K562 (cell line): ENCODE results near the gene CD22. TPM values are rescaled to one million over a fixed set of nuclear protein-coding genes. Genes with fewer than 3 reads are reported as not detected.

Experiments used
- ATF7 ChIP-seq: fragments of 450-650 bp; IDR thresholded peaks from 2 replicates; pipeline ENCODE4 v1.7.1; 2014; ENCODE audit warnings: mild to moderate bottlenecking, moderate library complexity
- BMI1 ChIP-seq: fragments of 150-350 bp; IDR thresholded peaks from 2 replicates; pipeline ENCODE4 v1.6.1; 2014; ENCODE audit warnings: low read length
- EZH2 ChIP-seq: IDR thresholded peaks from 2 replicates; pipeline ENCODE4 v1.6.1; 2012; ENCODE audit warnings: low read depth, mild to moderate bottlenecking, inconsistent platforms, low read length, borderline replicate concordance
- MIER1 ChIP-seq: fragments of 450-650 bp; IDR thresholded peaks from 2 replicates; pipeline ENCODE4 v1.6.1; 2016; ENCODE audit warnings: antibody characterized with exemption, mild to moderate bottlenecking, low read depth
- SAP30 ChIP-seq: fragments of 200-600 bp; sonication (generic); IDR thresholded peaks from 2 replicates; pipeline ENCODE4 v1.6.1; 2012; ENCODE audit warnings: borderline replicate concordance, low read depth, mild to moderate bottlenecking, moderate library complexity, low read length, control low read depth, inconsistent platforms; ENCODE audit not compliant: insufficient read depth, poor library complexity, severe bottlenecking
- SIN3B ChIP-seq: fragments of 450-650 bp; IDR thresholded peaks from 2 replicates; pipeline ENCODE4 v1.6.1; 2017; ENCODE audit warnings: low read depth, mild to moderate bottlenecking, moderate library complexity
- SP1 ChIP-seq: sonication (generic); formaldehyde crosslinking; IDR thresholded peaks from 2 replicates; pipeline ENCODE4 v1.8.1; 2022; ENCODE audit warnings: mild to moderate bottlenecking, missing genetic modification reagents
- TAL1 ChIP-seq: fragments of 450-650 bp; IDR thresholded peaks from 2 replicates; pipeline ENCODE4 v1.6.1; 2016; ENCODE audit warnings: mild to moderate bottlenecking
- ZNF76 ChIP-seq: fragments of 250-450 bp; sonication (Bioruptor Pico); IDR thresholded peaks from 2 replicates; pipeline ENCODE4 v1.4.0; 2020; ENCODE audit warnings: mild to moderate bottlenecking, moderate library complexity, borderline replicate concordance
- polyA plus RNA-seq, 8 experiments: library from polyadenylated mRNA; depleted of rRNA in 4 of 8; stranded (reverse) in 5 of 8; unstranded in 3 of 8; fragments of >200 nt; fragmentation: Nextera tagmentation in 2 of 8; fragmentation: Illumina TruSeq in 1 of 8; extraction: Ambion mirVana in 2 of 8; extraction: Trizol in 1 of 8; gene quantifications; 2 replicates each; pipeline versions ENCODE4 v1.2.1 to v1.2.3, GENCODE V29; 2011 to 2014; ENCODE audit warnings: inconsistent platforms in 1 of 8, missing spikeins in 1 of 8
- total RNA-seq, 7 experiments: library from RNA; depleted of rRNA in 6 of 7; stranded (reverse); fragments of >200 nt in 6 of 7; fragmentation: Illumina TruSeq in 2 of 7; extraction: Trizol in 2 of 7; gene quantifications; 2 replicates each; pipeline versions ENCODE4 v1.2.1 to v1.2.3, GENCODE V29; 2011 to 2021; ENCODE audit warnings: low replicate concordance in 1 of 7
- TF ChIP-seq, protein P1 (sequence below): fragments of 450-650 bp; formaldehyde crosslinking; conservative IDR thresholded peaks from 2 replicates; pipeline ENCODE4 v1.4.0; 2022; ENCODE audit warnings: mild to moderate bottlenecking, missing genetic modification characterization
- TF ChIP-seq, protein P2 (sequence below): fragments of 250-450 bp; sonication (Bioruptor Pico); IDR thresholded peaks from 2 replicates; pipeline ENCODE4 v1.5.0; 2021
- TF ChIP-seq, protein P3 (sequence below), 2 experiments: fragments of 450-650 bp in 1 of 2; sonication (generic) in 1 of 2; formaldehyde crosslinking; conservative IDR thresholded peaks; 2 replicates each; pipeline versions ENCODE4 v1.4.0 to v1.8.1; 2020 to 2022; ENCODE audit warnings: mild to moderate bottlenecking in 1 of 2, missing genetic modification reagents in 1 of 2
- TF ChIP-seq, protein P4 (sequence below): fragments of 450-650 bp; IDR thresholded peaks from one replicate; pipeline ENCODE4 v1.6.1; 2018; ENCODE audit warnings: mild to moderate bottlenecking, moderate library complexity; ENCODE audit not compliant: partially characterized antibody
- TF ChIP-seq, protein P5 (sequence below), 2 experiments: IDR thresholded peaks in 1 of 2; conservative IDR thresholded peaks in 1 of 2; 2 replicates each; pipeline ENCODE4 v1.6.1; 2016; ENCODE audit warnings: low read depth in 2 of 2, mild to moderate bottlenecking in 1 of 2, missing compliant biosample characterization in 1 of 2, missing genetic modification characterization in 1 of 2, moderate library complexity in 1 of 2
- TF ChIP-seq, protein P6 (sequence below): sonication (generic); formaldehyde crosslinking; IDR thresholded peaks from 2 replicates; pipeline ENCODE4 v1.8.0; 2023; ENCODE audit warnings: mild to moderate bottlenecking, missing genetic modification reagents

The CD22 gene
- total and polyA plus RNA-seq, 9 of the 15 experiments (the other 6 are each of a cell fraction or from before 2014, with no cell fraction given): 0.29 to 5.0 (median 3.5) TPM

DNA sequence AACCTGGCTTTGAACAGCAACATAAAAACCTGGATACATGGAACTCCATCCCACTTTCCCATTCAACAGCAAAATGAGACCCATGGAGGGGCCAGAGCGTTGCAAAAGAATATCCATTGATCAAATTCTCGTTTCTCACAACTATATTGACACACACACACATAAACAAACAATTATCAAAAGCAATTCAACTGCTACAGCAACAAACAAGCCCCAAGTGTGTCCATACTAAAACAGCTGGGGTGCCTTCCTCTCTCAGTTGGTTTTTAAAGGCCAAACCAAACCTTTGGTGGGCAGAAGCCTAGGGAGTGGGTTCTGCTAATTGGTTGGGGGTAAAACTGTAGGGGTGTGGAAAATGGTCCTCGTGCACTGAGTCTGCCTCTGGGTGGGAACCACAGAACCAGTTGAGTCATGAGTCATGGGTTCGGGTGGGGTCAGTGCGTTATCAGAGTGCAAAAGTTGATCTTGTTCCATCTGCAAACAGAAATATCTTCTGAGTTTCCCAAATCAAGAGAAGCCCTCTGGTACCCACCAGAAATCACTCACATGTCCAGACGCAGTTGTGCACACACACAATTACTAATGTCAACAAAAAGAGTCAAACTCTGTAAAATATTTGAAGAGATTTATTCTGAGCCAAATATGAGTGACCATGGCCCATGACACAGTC is 60.3 kb downstream of the CD22 start (continued):
- TF ChIP-seq, protein P1, sequence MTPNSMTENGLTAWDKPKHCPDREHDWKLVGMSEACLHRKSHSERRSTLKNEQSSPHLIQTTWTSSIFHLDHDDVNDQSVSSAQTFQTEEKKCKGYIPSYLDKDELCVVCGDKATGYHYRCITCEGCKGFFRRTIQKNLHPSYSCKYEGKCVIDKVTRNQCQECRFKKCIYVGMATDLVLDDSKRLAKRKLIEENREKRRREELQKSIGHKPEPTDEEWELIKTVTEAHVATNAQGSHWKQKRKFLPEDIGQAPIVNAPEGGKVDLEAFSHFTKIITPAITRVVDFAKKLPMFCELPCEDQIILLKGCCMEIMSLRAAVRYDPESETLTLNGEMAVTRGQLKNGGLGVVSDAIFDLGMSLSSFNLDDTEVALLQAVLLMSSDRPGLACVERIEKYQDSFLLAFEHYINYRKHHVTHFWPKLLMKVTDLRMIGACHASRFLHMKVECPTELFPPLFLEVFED: no peak
- TF ChIP-seq ZNF76 (CRISPR knock-in tag): 0 out of 2 replicates have a peak, but pooled peaks have one; percentile 37
- no peak for TF ChIP-seq BMI1
- TF ChIP-seq EZH2: no peak
- TF ChIP-seq, protein P2, sequence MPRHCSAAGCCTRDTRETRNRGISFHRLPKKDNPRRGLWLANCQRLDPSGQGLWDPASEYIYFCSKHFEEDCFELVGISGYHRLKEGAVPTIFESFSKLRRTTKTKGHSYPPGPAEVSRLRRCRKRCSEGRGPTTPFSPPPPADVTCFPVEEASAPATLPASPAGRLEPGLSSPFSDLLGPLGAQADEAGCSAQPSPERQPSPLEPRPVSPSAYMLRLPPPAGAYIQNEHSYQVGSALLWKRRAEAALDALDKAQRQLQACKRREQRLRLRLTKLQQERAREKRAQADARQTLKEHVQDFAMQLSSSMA (CRISPR knock-in tag): no peak
- TF ChIP-seq, protein P3, sequence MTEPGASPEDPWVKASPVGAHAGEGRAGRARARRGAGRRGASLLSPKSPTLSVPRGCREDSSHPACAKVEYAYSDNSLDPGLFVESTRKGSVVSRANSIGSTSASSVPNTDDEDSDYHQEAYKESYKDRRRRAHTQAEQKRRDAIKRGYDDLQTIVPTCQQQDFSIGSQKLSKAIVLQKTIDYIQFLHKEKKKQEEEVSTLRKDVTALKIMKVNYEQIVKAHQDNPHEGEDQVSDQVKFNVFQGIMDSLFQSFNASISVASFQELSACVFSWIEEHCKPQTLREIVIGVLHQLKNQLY (CRISPR knock-in tag; conservative IDR thresholded peaks at IDR 0.05): no peak
- TF ChIP-seq SAP30: no peak
- TF ChIP-seq SP1 (CRISPR knock-in tag): no peak
- TF ChIP-seq SIN3B: no peak
- peak; percentile 54; the same call in 1 of the 2 replicates for TF ChIP-seq TAL1
- TF ChIP-seq, protein P4, sequence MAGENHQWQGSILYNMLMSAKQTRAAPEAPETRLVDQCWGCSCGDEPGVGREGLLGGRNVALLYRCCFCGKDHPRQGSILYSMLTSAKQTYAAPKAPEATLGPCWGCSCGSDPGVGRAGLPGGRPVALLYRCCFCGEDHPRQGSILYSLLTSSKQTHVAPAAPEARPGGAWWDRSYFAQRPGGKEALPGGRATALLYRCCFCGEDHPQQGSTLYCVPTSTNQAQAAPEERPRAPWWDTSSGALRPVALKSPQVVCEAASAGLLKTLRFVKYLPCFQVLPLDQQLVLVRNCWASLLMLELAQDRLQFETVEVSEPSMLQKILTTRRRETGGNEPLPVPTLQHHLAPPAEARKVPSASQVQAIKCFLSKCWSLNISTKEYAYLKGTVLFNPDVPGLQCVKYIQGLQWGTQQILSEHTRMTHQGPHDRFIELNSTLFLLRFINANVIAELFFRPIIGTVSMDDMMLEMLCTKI: no peak
- TF ChIP-seq ATF7: 0 out of 2 replicates have a peak, but pooled peaks have one; percentile 28
- TF ChIP-seq, protein P5, sequence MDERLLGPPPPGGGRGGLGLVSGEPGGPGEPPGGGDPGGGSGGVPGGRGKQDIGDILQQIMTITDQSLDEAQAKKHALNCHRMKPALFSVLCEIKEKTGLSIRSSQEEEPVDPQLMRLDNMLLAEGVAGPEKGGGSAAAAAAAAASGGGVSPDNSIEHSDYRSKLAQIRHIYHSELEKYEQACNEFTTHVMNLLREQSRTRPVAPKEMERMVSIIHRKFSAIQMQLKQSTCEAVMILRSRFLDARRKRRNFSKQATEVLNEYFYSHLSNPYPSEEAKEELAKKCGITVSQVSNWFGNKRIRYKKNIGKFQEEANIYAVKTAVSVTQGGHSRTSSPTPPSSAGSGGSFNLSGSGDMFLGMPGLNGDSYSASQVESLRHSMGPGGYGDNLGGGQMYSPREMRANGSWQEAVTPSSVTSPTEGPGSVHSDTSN (CRISPR knock-in tag; IDR thresholded peaks at IDR 0.05; ENCODE audit: low read depth): no peak
- TF ChIP-seq, protein P5 (tag; conservative IDR thresholded peaks at IDR 0.05; ENCODE audit: low read depth): 0 out of 2 replicates have a peak, but pooled peaks have one; percentile 8
- TF ChIP-seq MIER1: no peak
- TF ChIP-seq, protein P6, sequence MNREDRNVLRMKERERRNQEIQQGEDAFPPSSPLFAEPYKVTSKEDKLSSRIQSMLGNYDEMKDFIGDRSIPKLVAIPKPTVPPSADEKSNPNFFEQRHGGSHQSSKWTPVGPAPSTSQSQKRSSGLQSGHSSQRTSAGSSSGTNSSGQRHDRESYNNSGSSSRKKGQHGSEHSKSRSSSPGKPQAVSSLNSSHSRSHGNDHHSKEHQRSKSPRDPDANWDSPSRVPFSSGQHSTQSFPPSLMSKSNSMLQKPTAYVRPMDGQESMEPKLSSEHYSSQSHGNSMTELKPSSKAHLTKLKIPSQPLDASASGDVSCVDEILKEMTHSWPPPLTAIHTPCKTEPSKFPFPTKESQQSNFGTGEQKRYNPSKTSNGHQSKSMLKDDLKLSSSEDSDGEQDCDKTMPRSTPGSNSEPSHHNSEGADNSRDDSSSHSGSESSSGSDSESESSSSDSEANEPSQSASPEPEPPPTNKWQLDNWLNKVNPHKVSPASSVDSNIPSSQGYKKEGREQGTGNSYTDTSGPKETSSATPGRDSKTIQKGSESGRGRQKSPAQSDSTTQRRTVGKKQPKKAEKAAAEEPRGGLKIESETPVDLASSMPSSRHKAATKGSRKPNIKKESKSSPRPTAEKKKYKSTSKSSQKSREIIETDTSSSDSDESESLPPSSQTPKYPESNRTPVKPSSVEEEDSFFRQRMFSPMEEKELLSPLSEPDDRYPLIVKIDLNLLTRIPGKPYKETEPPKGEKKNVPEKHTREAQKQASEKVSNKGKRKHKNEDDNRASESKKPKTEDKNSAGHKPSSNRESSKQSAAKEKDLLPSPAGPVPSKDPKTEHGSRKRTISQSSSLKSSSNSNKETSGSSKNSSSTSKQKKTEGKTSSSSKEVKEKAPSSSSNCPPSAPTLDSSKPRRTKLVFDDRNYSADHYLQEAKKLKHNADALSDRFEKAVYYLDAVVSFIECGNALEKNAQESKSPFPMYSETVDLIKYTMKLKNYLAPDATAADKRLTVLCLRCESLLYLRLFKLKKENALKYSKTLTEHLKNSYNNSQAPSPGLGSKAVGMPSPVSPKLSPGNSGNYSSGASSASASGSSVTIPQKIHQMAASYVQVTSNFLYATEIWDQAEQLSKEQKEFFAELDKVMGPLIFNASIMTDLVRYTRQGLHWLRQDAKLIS: no peak
